IPS-18a (cell line): Measurements from ENCODE around the gene FAM168B.

ENCODE experiments used
- H3K27ac ChIP-seq: one replicate; pipeline ENCODE4 v1.5.1; 2013; ENCODE audit warnings: low read length
- H3K27me3 ChIP-seq: one replicate; pipeline ENCODE4 v1.6.1; 2013; ENCODE audit warnings: mild to moderate bottlenecking, low read length; ENCODE audit not compliant: control insufficient read depth, insufficient read depth
- H3K36me3 ChIP-seq: one replicate; pipeline ENCODE4 v1.6.1; 2013; ENCODE audit warnings: low read depth, low read length; ENCODE audit not compliant: control insufficient read depth
- H3K4me1 ChIP-seq: one replicate; pipeline ENCODE4 v1.6.1; 2013; ENCODE audit warnings: low read depth, low read length; ENCODE audit not compliant: control insufficient read depth
- H3K4me3 ChIP-seq: one replicate; pipeline ENCODE4 v1.5.1; 2013; ENCODE audit warnings: low read length
- H3K9ac ChIP-seq: one replicate; pipeline ENCODE4 v1.6.1; 2013; ENCODE audit warnings: mild to moderate bottlenecking, low read length, moderate library complexity
- H3K9me3 ChIP-seq: one replicate; pipeline ENCODE4 v1.6.1; 2013; ENCODE audit warnings: low read depth, low read length; ENCODE audit not compliant: control insufficient read depth

Gene FAM168B

GRCh38 chr2:131042148-131042775 is 51.0 kb downstream of the FAM168B start:
- Histone ChIP-seq H3K27ac (no peak overlapping the region), H3K4me3 (no peak overlapping the region), H3K9me3 (no peaks in the 10 kb centered on the region), H3K9ac (no peak overlapping the region), H3K27me3 (no peaks in the 10 kb centered on the region), H3K4me1 (no peaks in the 10 kb centered on the region), H3K36me3 (peaks cover under 1% of the 10 kb centered on the region)

- Histone ChIP-seq H3K9me3 (no peaks in the 10 kb centered on the region), H3K4me1 (no peaks in the 10 kb centered on the region), H3K36me3 (no peaks in the 10 kb centered on the region), H3K9ac (no peak overlapping the region), H3K27me3 (no peaks in the 10 kb centered on the region), H3K4me3 (no peak overlapping the region), H3K27ac (no peak overlapping the region)
Measured at GRCh38 chr2:131041402-131042147, 51.7 kb downstream of the FAM168B start.

GRCh38 chr2:131040661-131041401 is 52.4 kb downstream of the FAM168B start:
- H3K4me3 ChIP-seq, result no peak overlapping the region
- no peak overlapping the region for H3K9ac ChIP-seq
- peaks cover 6% of the 10 kb centered on the region for H3K27me3 ChIP-seq
- no peak overlapping the region for H3K27ac ChIP-seq
- H3K36me3 ChIP-seq, result no peaks in the 10 kb centered on the region
- H3K9me3 ChIP-seq, result no peaks in the 10 kb centered on the region
- no peaks in the 10 kb centered on the region for H3K4me1 ChIP-seq

GRCh38 chr2:131039908-131040660 is 53.2 kb downstream of the FAM168B start:
- H3K27me3 ChIP-seq, result peaks cover 13% of the 10 kb centered on the region
- no peak overlapping the region for H3K9ac ChIP-seq
- no peak overlapping the region for H3K27ac ChIP-seq
- H3K36me3 ChIP-seq, result no peaks in the 10 kb centered on the region
- no peaks in the 10 kb centered on the region for H3K4me1 ChIP-seq
- H3K9me3 ChIP-seq, result no peaks in the 10 kb centered on the region
- H3K4me3 ChIP-seq, result no peak overlapping the region

GRCh38 chr2:131039535-131039907 is 53.7 kb downstream of the FAM168B start:
- Histone ChIP-seq H3K9ac (no peak overlapping the region), H3K4me3 (no peak overlapping the region), H3K27me3 (peaks cover 15% of the 10 kb centered on the region), H3K27ac (no peak overlapping the region), H3K36me3 (no peaks in the 10 kb centered on the region), H3K9me3 (no peaks in the 10 kb centered on the region), H3K4me1 (no peaks in the 10 kb centered on the region)

GRCh38 chr2:131039101-131039440 is 54.2 kb downstream of the FAM168B start:
- no peak overlapping the region for H3K27ac ChIP-seq
- no peak overlapping the region for H3K4me3 ChIP-seq
- H3K9me3 ChIP-seq, result no peaks in the 10 kb centered on the region
- H3K27me3 ChIP-seq, result peaks cover 20% of the 10 kb centered on the region
- no peaks in the 10 kb centered on the region for H3K36me3 ChIP-seq
- no peaks in the 10 kb centered on the region for H3K4me1 ChIP-seq
- H3K9ac ChIP-seq, result no peak overlapping the region

- Histone ChIP-seq H3K27me3 (peaks cover 26% of the 10 kb centered on the region), H3K4me1 (no peaks in the 10 kb centered on the region), H3K36me3 (no peaks in the 10 kb centered on the region), H3K27ac (no peak overlapping the region), H3K9ac (no peak overlapping the region), H3K9me3 (no peaks in the 10 kb centered on the region), H3K4me3 (no peak overlapping the region)
Measured at GRCh38 chr2:131038258-131039100, 54.8 kb downstream of the FAM168B start.

- Histone ChIP-seq H3K27me3 (peaks cover 33% of the 10 kb centered on the region), H3K9ac (no peak overlapping the region), H3K9me3 (no peaks in the 10 kb centered on the region), H3K36me3 (no peaks in the 10 kb centered on the region), H3K4me3 (no peak overlapping the region), H3K4me1 (no peaks in the 10 kb centered on the region), H3K27ac (no peak overlapping the region)
Measured at GRCh38 chr2:131037398-131038257, 55.6 kb downstream of the FAM168B start.

GRCh38 chr2:131036696-131037397 is 56.4 kb downstream of the FAM168B start:
- H3K36me3 ChIP-seq, result no peaks in the 10 kb centered on the region
- no peak overlapping the region for H3K27ac ChIP-seq
- peaks cover 33% of the 10 kb centered on the region for H3K27me3 ChIP-seq
- H3K9me3 ChIP-seq, result no peaks in the 10 kb centered on the region
- no peak overlapping the region for H3K9ac ChIP-seq
- no peak overlapping the region for H3K4me3 ChIP-seq
- no peaks in the 10 kb centered on the region for H3K4me1 ChIP-seq

GRCh38 chr2:131036269-131036668 is 57.0 kb downstream of the FAM168B start:
- H3K36me3 ChIP-seq, result no peaks in the 10 kb centered on the region
- H3K9me3 ChIP-seq, result no peaks in the 10 kb centered on the region
- H3K9ac ChIP-seq, result no peak overlapping the region
- peaks cover 33% of the 10 kb centered on the region for H3K27me3 ChIP-seq
- H3K4me1 ChIP-seq, result no peaks in the 10 kb centered on the region
- H3K27ac ChIP-seq, result no peak overlapping the region
- H3K4me3 ChIP-seq, result no peak overlapping the region
